IPS-15b (cell line): ENCODE measurements around the gene TDRD10.

Experiments used
- H3K27me3 ChIP-seq: one replicate; pipeline ENCODE4 v1.6.1; 2013; ENCODE audit warnings: low read length; ENCODE audit not compliant: control insufficient read depth, insufficient read depth
- H3K36me3 ChIP-seq: one replicate; pipeline ENCODE4 v1.6.1; 2013; ENCODE audit warnings: low read length; ENCODE audit not compliant: control insufficient read depth, insufficient read depth
- H3K4me1 ChIP-seq: one replicate; pipeline ENCODE4 v1.6.1; 2013; ENCODE audit warnings: mild to moderate bottlenecking, low read length; ENCODE audit not compliant: control insufficient read depth, insufficient read depth
- H3K4me3 ChIP-seq: one replicate; pipeline ENCODE4 v1.5.1; 2013; ENCODE audit warnings: low read depth, low read length
- H3K9ac ChIP-seq: one replicate; pipeline ENCODE4 v1.6.1; 2013; ENCODE audit warnings: low read depth, mild to moderate bottlenecking, low read length
- H3K9me3 ChIP-seq: one replicate; pipeline ENCODE4 v1.6.1; 2013; ENCODE audit warnings: mild to moderate bottlenecking, low read length; ENCODE audit not compliant: control insufficient read depth, insufficient read depth

TDRD10 gene

GRCh38 chr1:154497026-154497806 lies 4.8 kb upstream of the TDRD10 start:
- no peaks in the 10 kb centered on the region for H3K36me3 ChIP-seq
- no peak overlapping the region for H3K9ac ChIP-seq
- H3K4me3 ChIP-seq: no peak overlapping the region
- no peaks in the 10 kb centered on the region for H3K9me3 ChIP-seq
- no peaks in the 10 kb centered on the region for H3K4me1 ChIP-seq
- H3K27me3 ChIP-seq: peaks cover 30% of the 10 kb centered on the region

- no peak overlapping the region for H3K4me3 ChIP-seq
- H3K36me3 ChIP-seq: no peaks in the 10 kb centered on the region
- H3K9ac ChIP-seq: no peak overlapping the region
- peaks cover 4% of the 10 kb centered on the region for H3K9me3 ChIP-seq
- H3K27me3 ChIP-seq: peaks cover 50% of the 10 kb centered on the region
- H3K4me1 ChIP-seq: no peaks in the 10 kb centered on the region
Measured at GRCh38 chr1:154499446-154499845, 2.6 kb upstream of the TDRD10 start.

GRCh38 chr1:154500533-154500932 lies 1.5 kb upstream of the TDRD10 start:
- H3K4me1 ChIP-seq: no peaks in the 10 kb centered on the region
- H3K4me3 ChIP-seq: no peak overlapping the region
- peaks cover 59% of the 10 kb centered on the region for H3K27me3 ChIP-seq
- peaks cover 4% of the 10 kb centered on the region for H3K9me3 ChIP-seq
- H3K9ac ChIP-seq: no peak overlapping the region
- H3K36me3 ChIP-seq: no peaks in the 10 kb centered on the region

GRCh38 chr1:154501423-154502065 lies 475 bp upstream of the TDRD10 start:
- Histone ChIP-seq H3K4me3 (peak overlapping the region; percentile 53), H3K36me3 (no peaks in the 10 kb centered on the region), H3K9me3 (peaks cover 4% of the 10 kb centered on the region), H3K27me3 (peaks cover 64% of the 10 kb centered on the region), H3K9ac (peak overlapping the region; percentile 37), H3K4me1 (no peaks in the 10 kb centered on the region)

- Histone ChIP-seq H3K9me3 (peaks cover 4% of the 10 kb centered on the region), H3K4me3 (peak overlapping the region; percentile 37), H3K36me3 (no peaks in the 10 kb centered on the region), H3K4me1 (no peaks in the 10 kb centered on the region), H3K9ac (no peak overlapping the region), H3K27me3 (peaks cover 73% of the 10 kb centered on the region)
Measured at GRCh38 chr1:154502744-154503115, 711 bp downstream of the TDRD10 start.

GRCh38 chr1:154503898-154504297 lies 1.9 kb downstream of the TDRD10 start:
- Histone ChIP-seq H3K4me3 (no peak overlapping the region), H3K9me3 (peaks cover 4% of the 10 kb centered on the region), H3K4me1 (no peaks in the 10 kb centered on the region), H3K27me3 (peaks cover 74% of the 10 kb centered on the region), H3K36me3 (no peaks in the 10 kb centered on the region), H3K9ac (no peak overlapping the region)

- Histone ChIP-seq H3K9me3 (no peaks in the 10 kb centered on the region), H3K27me3 (peaks cover 4% of the 10 kb centered on the region), H3K4me1 (no peaks in the 10 kb centered on the region), H3K36me3 (no peaks in the 10 kb centered on the region), H3K9ac (no peak overlapping the region), H3K4me3 (no peak overlapping the region)
Measured at GRCh38 chr1:154512760-154513159, 10.7 kb downstream of the TDRD10 start.

GRCh38 chr1:154514066-154514553 lies 12.1 kb downstream of the TDRD10 start:
- no peaks in the 10 kb centered on the region for H3K4me1 ChIP-seq
- no peak overlapping the region for H3K9ac ChIP-seq
- H3K27me3 ChIP-seq: no peaks in the 10 kb centered on the region
- H3K4me3 ChIP-seq: no peak overlapping the region
- H3K36me3 ChIP-seq: no peaks in the 10 kb centered on the region
- H3K9me3 ChIP-seq: no peaks in the 10 kb centered on the region

- Histone ChIP-seq H3K4me1 (no peaks in the 10 kb centered on the region), H3K9ac (no peak overlapping the region), H3K4me3 (no peak overlapping the region), H3K27me3 (no peaks in the 10 kb centered on the region), H3K9me3 (no peaks in the 10 kb centered on the region), H3K36me3 (no peaks in the 10 kb centered on the region)
Measured at GRCh38 chr1:154517661-154518060, 15.6 kb downstream of the TDRD10 start.

GRCh38 chr1:154519591-154519991 lies 17.6 kb downstream of the TDRD10 start:
- no peak overlapping the region for H3K4me3 ChIP-seq

GRCh38 chr1:154520333-154520732 lies 18.3 kb downstream of the TDRD10 start:
- H3K27me3 ChIP-seq: no peaks in the 10 kb centered on the region
- no peaks in the 10 kb centered on the region for H3K9me3 ChIP-seq
- no peaks in the 10 kb centered on the region for H3K4me1 ChIP-seq
- H3K4me3 ChIP-seq: no peak overlapping the region
- H3K36me3 ChIP-seq: no peaks in the 10 kb centered on the region
- no peak overlapping the region for H3K9ac ChIP-seq

More at GRCh38 chr1:154519591-154519991, 17.6 kb downstream of the TDRD10 start:
- Histone ChIP-seq H3K36me3 (no peaks in the 10 kb centered on the region), H3K9ac (no peak overlapping the region), H3K27me3 (no peaks in the 10 kb centered on the region), H3K4me1 (no peaks in the 10 kb centered on the region), H3K9me3 (no peaks in the 10 kb centered on the region)

GRCh38 chr1:154521695-154522094 lies 19.7 kb downstream of the TDRD10 start:
- Histone ChIP-seq H3K9ac (no peak overlapping the region), H3K4me3 (no peak overlapping the region), H3K36me3 (no peaks in the 10 kb centered on the region), H3K27me3 (no peaks in the 10 kb centered on the region), H3K4me1 (no peaks in the 10 kb centered on the region), H3K9me3 (no peaks in the 10 kb centered on the region)
